Ovary (tissue), 3 donors: Measurements from ENCODE around the gene COX8A.

Experiments
- POLR2A ChIP-seq: fragments of 450-650 bp; IDR thresholded peaks from one replicate; pipeline ENCODE4 v1.6.1; 2017; ENCODE audit warnings: antibody characterized with exemption, mild to moderate bottlenecking, moderate library complexity
- TF ChIP-seq, protein P1 (sequence below), 3 donors: fragments of 450-650 bp in 2 of 3; fragments of 200-600 bp in 1 of 3; IDR thresholded peaks; one replicate each; pipeline versions ENCODE4 v1.5.1 to v1.8.0; 2016 to 2022; ENCODE audit warnings: antibody characterized with exemption in 3 of 3, mild to moderate bottlenecking in 1 of 3
- donor health status: DM: no; HTN: no; CAD: no.

DNA sequence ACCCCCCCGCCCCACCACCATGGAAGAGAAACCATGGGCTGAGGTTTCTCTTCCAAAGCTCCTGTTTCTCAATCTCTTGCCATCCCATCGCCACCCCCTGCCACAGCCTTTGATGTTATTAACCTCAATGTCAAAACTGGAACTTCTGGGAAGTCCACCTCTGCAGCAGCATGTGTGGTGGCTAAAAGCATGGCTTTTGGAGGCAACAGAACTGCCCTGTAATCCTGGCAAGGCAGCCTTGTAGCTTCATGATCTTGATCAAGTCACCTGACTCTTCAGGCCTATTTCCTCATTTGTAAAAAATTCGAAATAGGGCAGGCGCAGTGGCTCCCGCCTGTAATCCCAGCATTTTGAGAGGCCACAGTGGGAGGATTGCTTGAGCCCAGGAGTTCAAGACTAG, 3.5 kb upstream of the COX8A start:
- TF ChIP-seq POLR2A, result no peak
- TF ChIP-seq, protein P1, sequence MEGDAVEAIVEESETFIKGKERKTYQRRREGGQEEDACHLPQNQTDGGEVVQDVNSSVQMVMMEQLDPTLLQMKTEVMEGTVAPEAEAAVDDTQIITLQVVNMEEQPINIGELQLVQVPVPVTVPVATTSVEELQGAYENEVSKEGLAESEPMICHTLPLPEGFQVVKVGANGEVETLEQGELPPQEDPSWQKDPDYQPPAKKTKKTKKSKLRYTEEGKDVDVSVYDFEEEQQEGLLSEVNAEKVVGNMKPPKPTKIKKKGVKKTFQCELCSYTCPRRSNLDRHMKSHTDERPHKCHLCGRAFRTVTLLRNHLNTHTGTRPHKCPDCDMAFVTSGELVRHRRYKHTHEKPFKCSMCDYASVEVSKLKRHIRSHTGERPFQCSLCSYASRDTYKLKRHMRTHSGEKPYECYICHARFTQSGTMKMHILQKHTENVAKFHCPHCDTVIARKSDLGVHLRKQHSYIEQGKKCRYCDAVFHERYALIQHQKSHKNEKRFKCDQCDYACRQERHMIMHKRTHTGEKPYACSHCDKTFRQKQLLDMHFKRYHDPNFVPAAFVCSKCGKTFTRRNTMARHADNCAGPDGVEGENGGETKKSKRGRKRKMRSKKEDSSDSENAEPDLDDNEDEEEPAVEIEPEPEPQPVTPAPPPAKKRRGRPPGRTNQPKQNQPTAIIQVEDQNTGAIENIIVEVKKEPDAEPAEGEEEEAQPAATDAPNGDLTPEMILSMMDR (IDR thresholded peaks at IDR 0.05), result no peak
